Measurements from ENCODE around the gene ABCC10.

DNA sequence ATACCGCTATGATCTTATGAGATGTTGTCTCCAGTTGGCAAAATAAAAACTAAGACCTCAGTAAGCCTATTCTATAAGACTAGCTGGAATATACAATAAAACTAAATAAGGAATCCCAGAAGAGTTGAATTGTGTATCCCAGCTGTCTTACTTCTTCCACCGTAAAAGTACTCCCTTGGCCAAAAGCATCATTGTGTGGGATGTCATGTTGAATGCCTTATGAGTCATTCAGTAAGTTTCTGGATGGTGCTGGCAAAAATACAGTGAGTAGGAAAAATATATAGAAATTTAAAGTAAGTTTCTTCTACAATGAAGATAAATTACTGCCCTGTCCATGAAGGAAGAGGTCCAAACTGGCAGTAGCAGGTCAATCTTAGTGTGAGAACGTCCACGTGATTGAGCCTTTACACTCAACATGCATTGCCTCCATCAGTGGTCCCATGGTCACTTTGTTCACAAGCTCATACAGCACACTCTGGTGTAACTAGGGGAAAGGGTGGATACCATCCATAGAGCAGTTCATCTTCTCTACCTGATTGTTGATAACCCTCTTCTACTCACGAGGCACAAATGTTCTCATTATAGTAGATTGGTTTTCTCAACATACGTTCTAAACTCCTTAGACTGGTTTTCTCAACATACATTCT is 44.2 kb upstream of the ABCC10 start:
- TF ChIP-seq CTCF (IDR thresholded peaks at IDR 0.05) (no peak), POLR2A (IDR thresholded peaks at IDR 0.05) (no peak)

Measured in Peyer's patch (tissue), 4 donors.